Measurements from ENCODE around the gene ZNF576. TPM values are rescaled to one million over a fixed set of nuclear protein-coding genes. Genes with fewer than 3 reads are reported as not detected.
"Not testable (repeated sequence)": the region's sequence is repeated elsewhere in the genome, so short reads cannot be mapped to it uniquely, and the experiment has no call there.

The ZNF576 gene
- total RNA-seq, 1 donor from 2014 or later, result 9.1 TPM

GRCh38 chr19:43599635-43600295, 3.4 kb downstream of the ZNF576 start:
- DNase-seq (ENCODE audit: low read depth in 2 of 2), result no peak

GRCh38 chr19:43600326-43600725, 3.9 kb downstream of the ZNF576 start:
- not testable (repeated sequence) for DNase-seq (ENCODE audit: low read depth in 2 of 2)

GRCh38 chr19:43605875-43606568, 9.6 kb downstream of the ZNF576 start:
- no peak for DNase-seq (ENCODE audit: low read depth in 2 of 2)

DNA sequence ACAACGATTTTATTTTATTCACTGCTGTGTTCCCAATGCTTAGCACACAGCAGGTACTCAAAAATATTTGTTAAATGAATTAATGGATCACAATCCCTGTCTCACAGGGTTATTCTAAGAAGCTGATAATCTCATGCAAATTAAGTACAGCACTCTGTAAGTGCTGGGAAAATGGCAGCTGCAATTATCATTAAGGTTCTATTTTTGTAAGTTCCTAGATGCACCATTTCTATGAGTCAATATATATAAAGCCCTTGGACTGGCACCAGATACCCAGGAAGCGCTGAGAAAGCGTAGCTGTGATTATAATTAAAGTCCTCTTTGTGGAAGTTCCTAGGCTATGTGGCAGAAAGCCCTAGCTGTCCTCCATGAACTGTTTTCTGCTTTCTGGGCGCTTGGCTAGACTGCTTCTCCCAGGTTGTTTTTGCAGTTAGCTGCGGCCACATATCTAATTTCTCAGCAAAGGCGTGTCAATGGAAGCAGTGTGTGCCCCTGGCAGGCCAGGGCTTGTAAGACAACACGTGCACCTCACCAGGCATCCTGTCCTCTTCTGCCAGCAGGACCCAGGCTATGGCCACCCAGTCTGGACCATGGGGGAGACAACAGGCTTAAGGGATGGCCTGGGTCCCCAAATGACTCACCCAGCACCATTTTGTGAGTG, 10.3 kb downstream of the ZNF576 start:
- no peak for DNase-seq (ENCODE audit: low read depth in 2 of 2)

DNA sequence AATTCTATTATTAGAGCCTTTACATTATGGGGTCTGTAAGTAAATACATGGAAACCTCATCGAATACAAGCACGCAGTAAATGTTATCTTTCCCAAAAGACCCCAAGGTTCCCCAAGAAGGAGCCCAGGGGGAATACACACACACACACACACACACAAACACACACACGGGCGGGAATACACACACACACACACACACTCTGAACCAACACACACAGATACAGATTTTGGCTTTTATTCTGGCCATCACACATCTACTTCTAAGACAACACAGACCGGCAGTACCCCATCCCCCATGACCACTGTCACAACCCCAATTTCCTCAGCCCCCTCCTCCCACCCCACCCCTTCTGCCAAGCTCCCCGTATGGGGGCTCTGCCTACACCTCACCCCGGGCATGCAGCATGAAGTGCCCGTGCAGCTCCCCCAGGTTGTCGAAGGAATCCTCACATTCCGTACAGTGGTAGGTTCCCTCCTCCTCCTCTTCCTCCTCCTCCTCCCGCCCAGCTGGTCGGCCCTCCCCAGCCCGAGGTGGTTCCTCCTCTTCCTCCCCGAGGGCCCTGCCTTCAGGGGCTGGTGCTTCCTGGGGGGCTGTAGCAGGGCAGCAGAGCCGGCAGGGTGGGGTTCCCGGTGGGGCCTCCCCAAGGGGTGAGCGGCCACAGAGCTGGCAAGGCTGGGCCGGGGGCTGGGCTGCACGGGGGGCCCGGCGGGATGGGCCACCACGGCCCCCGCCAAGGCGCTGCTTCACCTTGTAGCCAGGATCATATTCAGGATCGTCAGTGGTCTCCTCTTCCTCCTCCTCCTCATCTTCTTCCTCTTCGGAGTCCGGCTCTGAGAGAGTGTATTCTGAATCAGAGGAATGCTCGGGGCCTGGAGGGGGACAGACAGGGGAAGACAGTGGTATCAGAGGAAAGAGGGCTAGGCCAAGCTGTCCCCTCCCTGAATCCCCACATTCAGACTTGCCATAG, 11.1 kb downstream of the ZNF576 start:
- no peak for DNase-seq (ENCODE audit: low read depth in 2 of 2)

GRCh38 chr19:43609872-43610271, 13.5 kb downstream of the ZNF576 start:
- no peak for DNase-seq (ENCODE audit: low read depth in 2 of 2)

DNA sequence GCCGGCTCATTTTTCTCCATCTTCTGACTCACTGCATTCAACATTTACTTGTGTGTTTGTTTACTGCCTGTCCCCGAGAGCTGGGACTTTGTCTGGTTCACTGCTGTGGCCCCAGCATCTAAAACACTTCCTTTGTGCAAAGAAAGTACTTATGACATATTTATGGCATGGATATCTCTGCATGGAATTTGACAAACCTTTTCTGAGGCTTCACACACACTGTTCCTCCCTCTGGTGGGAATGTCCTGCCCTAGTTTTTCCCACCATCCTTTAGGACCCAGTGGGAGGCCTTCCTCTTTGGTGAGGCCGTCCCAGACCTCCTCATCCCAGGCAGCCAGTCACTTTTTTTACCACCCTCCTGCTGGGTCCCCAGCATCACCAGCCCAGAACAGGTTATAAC, 14.1 kb downstream of the ZNF576 start:
- DNase-seq (ENCODE audit: low read depth in 2 of 2), result no peak

GRCh38 chr19:43611788-43612187, 15.4 kb downstream of the ZNF576 start, which contains the start of gene SRRM5:
Gene SRRM5, plus strand, starts transcription at chr19:43612088. Its CDS starts 34 bp downstream, at chr19:43612122.
- no peak for DNase-seq (ENCODE audit: low read depth in 2 of 2)

- no peak for DNase-seq (ENCODE audit: low read depth in 2 of 2)
These were observed 16.0 kb downstream of the ZNF576 start for GRCh38 chr19:43612374-43612773.

- no peak for DNase-seq (ENCODE audit: low read depth in 2 of 2)
These were observed 19.9 kb downstream of the ZNF576 start for GRCh38 chr19:43616306-43616705.

- DNase-seq (ENCODE audit: low read depth in 2 of 2), result no peak
These were observed 20.6 kb downstream of the ZNF576 start for GRCh38 chr19:43616954-43617353.

DNA sequence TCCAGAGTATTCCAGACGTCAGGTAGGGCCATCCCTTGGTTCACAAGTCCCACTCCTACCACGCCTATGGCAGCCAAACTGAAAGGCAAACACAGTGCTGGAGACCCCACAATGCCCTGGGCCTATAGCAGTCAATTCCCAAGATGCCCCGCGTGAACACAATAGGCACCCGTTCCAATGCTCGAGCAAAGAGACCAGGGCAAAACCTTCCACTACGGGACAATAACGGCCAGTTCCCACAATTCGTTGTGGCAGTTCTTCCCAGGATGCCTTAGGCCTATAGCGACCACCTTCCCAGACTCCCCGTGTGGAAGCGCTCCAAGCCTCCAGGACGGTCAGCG, 22.5 kb downstream of the ZNF576 start:
- DNase-seq (ENCODE audit: low read depth in 2 of 2), result peak; percentile 50 to 65

GRCh38 chr19:43619262-43620060, 23.1 kb downstream of the ZNF576 start, which contains the start of gene ZNF428:
Gene ZNF428, minus strand, starts transcription at chr19:43619629. Its CDS starts 5,325 bp downstream, at chr19:43614304.
- peak; percentile 95 for DNase-seq (ENCODE audit: low read depth in 2 of 2)

DNA sequence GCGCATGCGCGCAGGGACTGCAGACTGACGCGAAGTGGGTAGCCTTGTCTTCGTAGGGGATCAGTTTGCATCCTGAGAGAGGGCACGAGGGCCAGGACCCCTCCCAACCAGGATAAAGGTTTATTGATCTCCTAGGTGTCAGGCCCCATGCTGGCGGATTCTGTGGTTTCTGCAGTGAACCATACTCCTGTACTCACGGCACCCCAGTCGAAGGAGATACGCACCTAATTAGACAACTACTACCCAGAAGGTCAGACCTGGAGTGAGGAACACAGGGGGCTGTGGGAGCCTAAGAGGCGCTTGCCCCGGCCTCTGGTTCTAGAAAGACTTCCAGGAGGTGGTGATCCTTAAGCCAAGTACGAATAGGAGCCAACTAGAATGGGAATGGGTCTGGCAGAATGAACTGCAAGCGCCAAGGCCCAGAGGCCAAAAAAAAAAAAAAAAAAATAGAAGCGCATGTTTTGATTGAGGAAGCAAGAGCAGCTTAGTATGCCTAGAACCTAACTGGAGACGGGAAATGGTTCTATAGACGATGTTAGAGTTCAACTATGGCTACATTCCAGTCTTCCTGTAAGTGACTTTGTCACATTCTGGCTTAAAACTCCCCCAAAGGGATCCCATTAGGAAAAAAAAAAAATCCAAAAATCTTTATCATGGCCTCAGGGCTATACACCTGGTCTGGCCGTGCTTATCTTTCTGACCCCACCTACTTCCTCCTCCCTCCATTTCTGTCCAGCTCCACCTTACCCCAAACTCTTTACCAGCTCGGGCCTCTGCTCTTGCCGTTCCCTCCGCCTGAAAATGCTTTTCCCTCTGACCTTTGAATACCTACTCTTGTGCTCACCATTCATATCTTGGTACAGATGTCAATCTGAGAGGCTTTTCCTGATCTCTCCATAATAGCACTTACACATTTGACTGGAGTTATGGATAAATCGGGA, 23.9 kb downstream of the ZNF576 start:
- no peak for DNase-seq (ENCODE audit: low read depth in 2 of 2)

- DNase-seq (ENCODE audit: low read depth in 2 of 2), result no peak
These were observed 25.7 kb downstream of the ZNF576 start for GRCh38 chr19:43622070-43622469.

- no peak for DNase-seq (ENCODE audit: low read depth in 2 of 2)
These were observed 26.6 kb downstream of the ZNF576 start for GRCh38 chr19:43622956-43623355.

DNA sequence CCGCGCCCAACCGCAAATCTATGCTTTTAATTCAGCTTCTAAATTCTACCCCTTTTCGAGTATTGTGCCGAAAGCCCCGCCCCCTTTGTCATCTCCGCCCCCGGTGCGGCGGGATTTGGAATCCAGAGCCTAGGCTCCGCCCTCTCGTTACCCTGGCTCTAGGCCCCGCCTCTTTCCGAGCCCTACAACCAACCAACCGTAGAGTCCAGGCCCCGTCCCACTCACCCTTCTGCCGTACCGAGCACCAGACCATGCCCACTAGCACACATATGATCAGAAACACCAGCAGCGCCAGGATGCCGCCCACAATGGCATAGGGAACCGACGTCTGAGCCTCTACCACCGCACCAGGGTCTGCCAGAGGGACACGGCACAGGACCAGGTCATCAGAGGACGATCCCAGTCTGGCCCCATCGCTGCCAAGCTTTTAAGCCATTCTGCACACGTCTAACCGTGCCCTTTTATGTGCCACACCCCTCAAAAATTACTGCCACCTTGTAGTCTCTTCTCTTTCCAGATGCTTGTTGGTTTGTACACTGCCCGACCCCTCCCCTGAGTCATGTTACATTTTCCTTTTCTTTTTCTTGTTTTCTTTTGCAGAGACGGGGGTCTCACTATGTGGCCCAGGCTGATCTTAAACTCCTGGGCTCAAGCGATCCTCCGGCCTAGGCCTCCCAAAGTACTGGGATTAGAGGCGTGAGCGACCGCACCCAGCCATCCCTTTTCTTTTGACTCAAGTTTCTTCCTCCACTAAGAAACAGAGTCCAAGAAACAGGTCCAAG, 27.7 kb downstream of the ZNF576 start:
- DNase-seq (ENCODE audit: low read depth in 2 of 2), result no peak

GRCh38 chr19:43624933-43625332, 28.5 kb downstream of the ZNF576 start:
- peak in 1 of 2 donors; percentile 27 for DNase-seq (ENCODE audit: low read depth in 2 of 2)
